Measurements from ENCODE around the gene TRIM31. TPM values are rescaled to one million over a fixed set of nuclear protein-coding genes. Genes with fewer than 3 reads are reported as not detected.
A peak's percentile ranks its signal among the peaks of the same experiment; 100 is the strongest.

TRIM31 gene
- total RNA-seq, 1 donor from 2014 or later, result not detected

GRCh38 chr6:30071858-30072257 lies 41.0 kb downstream of the TRIM31 start:
- peaks cover 24% of the 10 kb centered on the region for H3K4me1 Mint-ChIP-seq (ENCODE audit: low read depth, unreplicated experiment)
- peaks cover 11% of the 10 kb centered on the region for H4K20me1 ChIP-seq (ENCODE audit: insufficient read depth, low read length)

GRCh38 chr6:30071081-30071818 lies 41.6 kb downstream of the TRIM31 start:
- no peak overlapping the region for H3K27ac Mint-ChIP-seq (ENCODE audit: unreplicated experiment)
- H4K20me1 ChIP-seq (ENCODE audit: insufficient read depth, low read length), result peaks cover 11% of the 10 kb centered on the region
- no peak for FAIRE-seq
- peaks cover 49% of the 10 kb centered on the region for H3K27me3 ChIP-seq (ENCODE audit: insufficient read depth, low read length)
- H3K36me3 ChIP-seq (ENCODE audit: insufficient read depth, low read length), result no peaks in the 10 kb centered on the region
- H3K9ac ChIP-seq (ENCODE audit: low read length), result no peak overlapping the region
- peak; percentile 76 for TF ChIP-seq EZH2 (IDR thresholded peaks at IDR 0.05; ENCODE audit: insufficient read depth, low read length)
- TF ChIP-seq CTCF (IDR thresholded peaks at IDR 0.05; ENCODE audit: insufficient read depth, low read depth, low read length), result no peak
- H3K4me1 Mint-ChIP-seq (ENCODE audit: low read depth, unreplicated experiment), result peaks cover 20% of the 10 kb centered on the region
- peaks cover 15% of the 10 kb centered on the region for H3K79me2 ChIP-seq (ENCODE audit: insufficient read depth, low read length)
- no peak overlapping the region for H3K27ac ChIP-seq (ENCODE audit: low read depth, low read length)
- peaks cover 28% of the 10 kb centered on the region for H3K36me3 Mint-ChIP-seq (ENCODE audit: low read depth, unreplicated experiment)
- H3K9me3 Mint-ChIP-seq (ENCODE audit: unreplicated experiment), result peaks cover 9% of the 10 kb centered on the region
- peak; percentile 13 for DNase-seq (ENCODE audit: low read depth)
- peak overlapping the region; percentile 42 for H3K4me3 Mint-ChIP-seq (ENCODE audit: unreplicated experiment)
- peak overlapping the region; percentile 52 for H3K4me2 ChIP-seq (ENCODE audit: low read length)
- H3K4me1 ChIP-seq (ENCODE audit: insufficient read depth, low read length), result peaks cover 16% of the 10 kb centered on the region
- H3K27me3 Mint-ChIP-seq (ENCODE audit: low read depth, unreplicated experiment), result peaks cover 60% of the 10 kb centered on the region
- no peak overlapping the region for H3K4me3 ChIP-seq (ENCODE audit: insufficient read depth, low read depth, low read length)
- no peaks in the 10 kb centered on the region for H3K9me3 ChIP-seq (ENCODE audit: insufficient read depth, low read depth, low read length)
- no peak overlapping the region for H2AFZ ChIP-seq (ENCODE audit: low read depth, low read length)

More at GRCh38 chr6:30071858-30072257, 41.0 kb downstream of the TRIM31 start:
- Histone ChIP-seq H3K9ac (ENCODE audit: low read length) (no peak overlapping the region), H2AFZ (ENCODE audit: low read depth, low read length) (no peak overlapping the region), H3K79me2 (ENCODE audit: insufficient read depth, low read length) (peaks cover 15% of the 10 kb centered on the region), H3K36me3 (ENCODE audit: insufficient read depth, low read length) (no peaks in the 10 kb centered on the region), H3K4me2 (ENCODE audit: low read length) (no peak overlapping the region), H3K9me3 (ENCODE audit: insufficient read depth, low read depth, low read length) (no peaks in the 10 kb centered on the region), H3K27ac (ENCODE audit: low read depth, low read length) (no peak overlapping the region), H3K27me3 (ENCODE audit: insufficient read depth, low read length) (peaks cover 55% of the 10 kb centered on the region), H3K4me3 (ENCODE audit: insufficient read depth, low read depth, low read length) (no peak overlapping the region), H3K4me1 (ENCODE audit: insufficient read depth, low read length) (peaks cover 14% of the 10 kb centered on the region)
- FAIRE-seq, result no peak
- TF ChIP-seq CTCF (IDR thresholded peaks at IDR 0.05; ENCODE audit: insufficient read depth, low read depth, low read length) (no peak), EZH2 (IDR thresholded peaks at IDR 0.05; ENCODE audit: insufficient read depth, low read length) (no peak)
- no peak for DNase-seq (ENCODE audit: low read depth)
- H3K27ac Mint-ChIP-seq (ENCODE audit: unreplicated experiment), result no peak overlapping the region
- peaks cover 28% of the 10 kb centered on the region for H3K36me3 Mint-ChIP-seq (ENCODE audit: low read depth, unreplicated experiment)
- peaks cover 66% of the 10 kb centered on the region for H3K27me3 Mint-ChIP-seq (ENCODE audit: low read depth, unreplicated experiment)
- H3K4me3 Mint-ChIP-seq (ENCODE audit: unreplicated experiment), result peak overlapping the region; percentile 42
- peaks cover 9% of the 10 kb centered on the region for H3K9me3 Mint-ChIP-seq (ENCODE audit: unreplicated experiment)

Data from astrocyte (in vitro differentiated cells and primary cell).